H1 (cell line): ENCODE measurements around the gene TANC1. TPM values are rescaled to one million over a fixed set of nuclear protein-coding genes. Genes with fewer than 3 reads are reported as not detected.

Experiments
- CTCF ChIA-PET: fragments of 300-600 bp; sonication (Branson Sonifier 250); formaldehyde crosslinking; loops from one replicate; lab custom pipeline; 2021; ENCODE audit not compliant: partially characterized antibody; lab: Charles Lee
- POLR2A ChIA-PET: fragments of 300-600 bp; sonication (Branson Sonifier 250); formaldehyde crosslinking; loops from one replicate; lab custom pipeline; 2021; ENCODE audit warnings: inconsistent platforms; ENCODE audit not compliant: partially characterized antibody; lab: Charles Lee
- DNase-seq, 2 experiments: peaks; one replicate each; pipeline versions ENCODE4 v3.0.0 to v3.0.0-alpha.2; 2010 to 2022; ENCODE audit warnings: low spot score in 2 of 2, low read depth in 1 of 2, mixed read lengths in 1 of 2
- FAIRE-seq: peaks from 2 replicates; lab custom pipeline; 2011; peaks lifted over from hg19 to GRCh38; lab: Jason Lieb, UNC
- H2AFZ ChIP-seq: 2 replicates; pipeline ENCODE4 v1.8.1; 2012; ENCODE audit warnings: low read length, inconsistent platforms
- H2AK5ac ChIP-seq: 2 replicates; pipeline ENCODE4 v1.6.1; 2013; ENCODE audit warnings: low read depth, low read length
- H2BK120ac ChIP-seq: replicated peaks from 2 replicates; pipeline ENCODE3; 2013; ENCODE audit warnings: low read depth, low read length, inconsistent platforms
- H2BK12ac ChIP-seq: 2 replicates; pipeline ENCODE4 v1.6.1; 2013; ENCODE audit warnings: low read depth, low read length
- H2BK15ac ChIP-seq: 2 replicates; pipeline ENCODE4 v1.6.1; 2013; ENCODE audit warnings: low read length
- H2BK20ac ChIP-seq: 2 replicates; pipeline ENCODE4 v1.6.1; 2013; ENCODE audit warnings: low read length
- H2BK5ac ChIP-seq: 2 replicates; pipeline ENCODE4 v1.6.1; 2013; ENCODE audit warnings: low read depth, low read length
- H3K14ac ChIP-seq: 2 replicates; pipeline ENCODE4 v1.6.1; 2013; ENCODE audit warnings: inconsistent platforms; ENCODE audit not compliant: insufficient read length
- H3K18ac ChIP-seq: 2 replicates; pipeline ENCODE4 v1.6.1; 2013; ENCODE audit warnings: low read length; ENCODE audit errors: extremely low read depth
- H3K23ac ChIP-seq: 2 replicates; pipeline ENCODE4 v1.6.1; 2013; ENCODE audit warnings: inconsistent platforms; ENCODE audit not compliant: insufficient read length
- H3K23me2 ChIP-seq: 2 replicates; pipeline ENCODE4 v1.6.1; 2013; ENCODE audit warnings: low read depth, low read length
- H3K27ac ChIP-seq: 2 replicates; pipeline ENCODE4 v1.6.1; 2011; ENCODE audit warnings: low read depth, low read length, inconsistent platforms
- H3K27me3 ChIP-seq, 4 experiments: replicated peaks in 1 of 4; 1 replicate in 1 of 4; 2 replicates in 3 of 4; pipeline versions ENCODE4 v1.6.1 to v1.8.1; 2011 to 2013; ENCODE audit warnings: low read length in 3 of 4, mild to moderate bottlenecking in 3 of 4, inconsistent platforms in 2 of 4, mixed read lengths in 2 of 4, moderate library complexity in 1 of 4; ENCODE audit not compliant: control insufficient read depth in 3 of 4, insufficient read depth in 3 of 4; ENCODE audit errors: extremely low read depth in 1 of 4
- H3K36me3 ChIP-seq, 4 experiments: 2 replicates each; pipeline versions ENCODE4 v1.6.1 to v1.8.1; 2011 to 2013; ENCODE audit warnings: mild to moderate bottlenecking in 4 of 4, low read length in 3 of 4, moderate library complexity in 2 of 4, control low read depth in 1 of 4, inconsistent platforms in 1 of 4; ENCODE audit not compliant: insufficient read depth in 4 of 4, control insufficient read depth in 2 of 4
- H3K4ac ChIP-seq: replicated peaks from 2 replicates; pipeline ENCODE3; 2013; ENCODE audit warnings: low read length, low read depth, mixed read lengths, inconsistent platforms; ENCODE audit not compliant: insufficient read length
- H3K4me1 ChIP-seq, 4 experiments: replicated peaks in 1 of 4; 1 replicate in 1 of 4; 2 replicates in 3 of 4; pipeline versions ENCODE4 v1.6.1 to v1.8.1; 2011 to 2013; ENCODE audit warnings: low read length in 3 of 4, inconsistent platforms in 2 of 4, mixed read lengths in 1 of 4; ENCODE audit not compliant: insufficient read depth in 4 of 4, control insufficient read depth in 3 of 4
- H3K4me2 ChIP-seq, 2 experiments: 2 replicates each; pipeline versions ENCODE4 v1.6.1 to v1.8.1; 2011 to 2013; ENCODE audit warnings: low read depth in 2 of 2, low read length in 2 of 2, control low read depth in 1 of 2, inconsistent platforms in 1 of 2, mild to moderate bottlenecking in 1 of 2; ENCODE audit not compliant: insufficient read depth in 1 of 2
- H3K4me3 ChIP-seq, 4 experiments: fragments of 200-600, 300-600 bp in 1 of 4; sonication (generic), shearing (Covaris generic), sonication (Bioruptor Twin) in 1 of 4; 2 replicates each; pipeline versions ENCODE4 v1.5.1 to v1.8.1; 2011 to 2016; ENCODE audit warnings: low read length in 4 of 4, low read depth in 3 of 4, control low read depth in 2 of 4, inconsistent platforms in 2 of 4, mild to moderate bottlenecking in 2 of 4, mixed read lengths in 1 of 4, moderate library complexity in 1 of 4; ENCODE audit not compliant: insufficient read depth in 2 of 4; ENCODE audit errors: extremely low read depth in 1 of 4
- H3K56ac ChIP-seq: replicated peaks from 2 replicates; pipeline ENCODE3; 2013; ENCODE audit warnings: low read depth, mild to moderate bottlenecking, mixed read lengths, low read length, inconsistent platforms; ENCODE audit not compliant: insufficient read length
- H3K79me1 ChIP-seq: 2 replicates; pipeline ENCODE4 v1.6.1; 2013; ENCODE audit warnings: low read depth, low read length, control low read depth
- H3K79me2 ChIP-seq, 2 experiments: 2 replicates each; pipeline versions ENCODE4 v1.6.1 to v1.8.1; 2012 to 2013; ENCODE audit warnings: low read length in 2 of 2, mild to moderate bottlenecking in 2 of 2, inconsistent platforms in 1 of 2; ENCODE audit not compliant: insufficient read depth in 2 of 2, control insufficient read depth in 1 of 2
- H3K9ac ChIP-seq, 4 experiments: replicated peaks in 1 of 4; 1 replicate in 1 of 4; 2 replicates in 3 of 4; pipeline versions ENCODE4 v1.6.1 to v1.8.1; 2011 to 2013; ENCODE audit warnings: low read depth in 3 of 4, low read length in 3 of 4, control low read depth in 2 of 4, mild to moderate bottlenecking in 2 of 4, moderate library complexity in 2 of 4, inconsistent platforms in 1 of 4; ENCODE audit errors: extremely low read depth in 1 of 4
- H3K9me3 ChIP-seq, 2 experiments: 2 replicates each; pipeline versions ENCODE4 v1.6.1 to v1.8.1; 2012 to 2013; ENCODE audit warnings: mild to moderate bottlenecking in 2 of 2, moderate library complexity in 2 of 2, control low read depth in 1 of 2, inconsistent platforms in 1 of 2, low read depth in 1 of 2, low read length in 1 of 2, mixed read lengths in 1 of 2; ENCODE audit not compliant: insufficient read depth in 2 of 2
- H4K20me1 ChIP-seq, 2 experiments: replicated peaks in 1 of 2; 2 replicates each; pipeline versions ENCODE3 to v1.8.1; 2011 to 2013; ENCODE audit warnings: inconsistent platforms in 2 of 2, low read length in 2 of 2, mild to moderate bottlenecking in 1 of 2; ENCODE audit not compliant: insufficient read depth in 2 of 2, control insufficient read depth in 1 of 2
- H4K5ac ChIP-seq: 2 replicates; pipeline ENCODE4 v1.6.1; 2013; ENCODE audit warnings: low read length, low read depth, mixed read lengths, inconsistent platforms; ENCODE audit not compliant: insufficient read length
- H4K8ac ChIP-seq: 2 replicates; pipeline ENCODE4 v1.8.0; 2013; ENCODE audit warnings: mild to moderate bottlenecking, moderate library complexity, low read length, inconsistent platforms; ENCODE audit not compliant: insufficient read depth; ENCODE audit errors: extremely low read depth
- H4K91ac ChIP-seq: replicated peaks from 2 replicates; pipeline ENCODE3; 2013; ENCODE audit warnings: low read length, mixed read lengths, inconsistent platforms; ENCODE audit not compliant: insufficient read length
- ASH2L ChIP-seq: fragments of 200-600, 300-600 bp; sonication (generic); IDR thresholded peaks from one replicate; pipeline ENCODE4 v1.7.1; 2017; ENCODE audit warnings: low read length
- CEBPB ChIP-seq: IDR thresholded peaks from 2 replicates; pipeline ENCODE4 v1.6.1; 2012; ENCODE audit warnings: low read depth, low read length
- EZH2 ChIP-seq: fragments of 200-600 bp; sonication (generic); IDR thresholded peaks from 2 replicates; pipeline ENCODE4 v1.7.1; 2012; ENCODE audit warnings: low read depth, mild to moderate bottlenecking, moderate library complexity, low read length, inconsistent platforms; ENCODE audit not compliant: severe bottlenecking
- FOSL1 ChIP-seq: IDR thresholded peaks from 2 replicates; pipeline ENCODE4 v1.6.1; 2011; ENCODE audit warnings: mild to moderate bottlenecking, low read depth, low read length, moderate library complexity; ENCODE audit not compliant: insufficient read depth
- HDAC6 ChIP-seq: IDR thresholded peaks from one replicate; pipeline ENCODE4 v1.7.1; 2012; ENCODE audit warnings: low read depth, mild to moderate bottlenecking, inconsistent platforms, low read length, moderate library complexity
- JUN ChIP-seq: IDR thresholded peaks from 2 replicates; pipeline ENCODE4 v1.6.1; 2011; ENCODE audit warnings: low read depth, mild to moderate bottlenecking, improper control_type of control experiment, low read length
- KDM1A ChIP-seq: fragments of 200-600, 300-600 bp; sonication (generic); IDR thresholded peaks from 2 replicates; pipeline ENCODE4 v1.7.1; 2016; ENCODE audit warnings: mild to moderate bottlenecking, low read length, borderline replicate concordance
- KDM5A ChIP-seq: fragments of 200-600 bp; IDR thresholded peaks from 2 replicates; pipeline ENCODE4 v1.7.1; 2012; ENCODE audit warnings: mild to moderate bottlenecking, low read length, inconsistent platforms, mixed read lengths
- MAFK ChIP-seq: IDR thresholded peaks from 2 replicates; pipeline ENCODE4 v1.6.1; 2012; ENCODE audit warnings: low read depth, mild to moderate bottlenecking, improper control_type of control experiment, low read length
- POU5F1 ChIP-seq: IDR thresholded peaks from 2 replicates; pipeline ENCODE4 v1.6.1; 2011; ENCODE audit warnings: low read depth, mild to moderate bottlenecking, low read length, moderate library complexity
- RBBP5 ChIP-seq: IDR thresholded peaks from 2 replicates; pipeline ENCODE4 v1.7.1; 2012; ENCODE audit warnings: low read depth, mild to moderate bottlenecking, inconsistent platforms, low read length, moderate library complexity, borderline replicate concordance
- RFX5 ChIP-seq: IDR thresholded peaks from 2 replicates; pipeline ENCODE4 v1.6.1; 2011; ENCODE audit warnings: low read depth, low read length, improper control_type of control experiment, borderline replicate concordance
- SIX5 ChIP-seq: IDR thresholded peaks from 2 replicates; pipeline ENCODE4 v1.6.1; 2011; ENCODE audit warnings: mild to moderate bottlenecking, low read depth, low read length
- TBP ChIP-seq: IDR thresholded peaks from 2 replicates; pipeline ENCODE4 v1.6.1; 2011; ENCODE audit warnings: low read depth, low read length, improper control_type of control experiment
- WGBS, 2 experiments: shearing (Covaris generic) in 1 of 2; methylation state at CpG; one replicate each; pipeline versions ENCODE4 v1.1.6 to v1.1.7; 2013 to 2015; ENCODE audit warnings: low lambda C conversion rate in 2 of 2, mixed read lengths in 2 of 2, inconsistent platforms in 1 of 2, low coverage in 1 of 2, missing lambda C conversion rate in 1 of 2; ENCODE audit not compliant: insufficient replicate concordance in 2 of 2, insufficient coverage in 1 of 2, insufficient read length in 1 of 2; ENCODE audit errors: extremely low coverage in 1 of 2, missing lambda C conversion rate in 1 of 2; 5-methylcytosine and 5-hydroxymethylcytosine counted together
- polyA plus RNA-seq, 7 experiments: library from polyadenylated mRNA; depleted of rRNA in 3 of 7; stranded (reverse) in 5 of 7; unstranded in 2 of 7; fragments of >200 nt in 5 of 7; fragments of 200-250 nt in 2 of 7; gene quantifications; 1 replicate in 5 of 7; 2 replicates in 1 of 7; 4 replicates in 1 of 7; pipeline versions ENCODE4 v1.2.1 to v1.2.3, GENCODE V29; 2011 to 2013; ENCODE audit warnings: missing spikeins in 2 of 7, mixed read lengths in 2 of 7
- total RNA-seq: library from RNA; stranded (reverse); fragmentation: NEBNext Ultra II Directional; extraction: Animal tissue kit (Norgen Biotek cat#: 25700); gene quantifications from 2 replicates; pipeline ENCODE4 v1.2.1, GENCODE V29; 2021

Gene TANC1
- total and polyA plus RNA-seq, 2 of the 8 experiments (the other 6 are each of a cell fraction or from before 2014, with no cell fraction given) = 4.1 to 7.6 TPM

- no peak overlapping the region for H2BK15ac ChIP-seq
- H2BK12ac ChIP-seq = no peak overlapping the region
- H4K5ac ChIP-seq = no peak overlapping the region
- POLR2A ChIA-PET = no interaction called here
- H4K91ac ChIP-seq = no peak overlapping the region
- no peaks in the 10 kb centered on the region for H3K9me3 ChIP-seq
- H3K4me2 ChIP-seq = no peak overlapping the region
- FAIRE-seq (no peak), DNase-seq (no peak)
- no peak overlapping the region for H3K4ac ChIP-seq
- H3K14ac ChIP-seq = no peak overlapping the region
- H3K4me3 ChIP-seq = no peak overlapping the region
- H3K23ac ChIP-seq = no peak overlapping the region
- no peaks in the 10 kb centered on the region for H3K36me3 ChIP-seq
- H2AFZ ChIP-seq = no peak overlapping the region
- CTCF ChIA-PET = interaction anchor here (0.9 to 1.4 kb wide), 5 partner anchors 10 to 305 kb away, joined by 3 to 4 read pairs (median 3); no protein-coding TSS in a partner anchor
- no peak overlapping the region for H3K56ac ChIP-seq
- no peak overlapping the region for H3K18ac ChIP-seq
- H2BK120ac ChIP-seq = no peak overlapping the region
- 91% methylated on average over 9 of the region's 9 CpGs; no CpG with 5 or more reads in 1 of the 2 experiments for WGBS, 2 experiments
- no peaks in the 10 kb centered on the region for H4K20me1 ChIP-seq
- H3K27ac ChIP-seq = no peak overlapping the region
- H3K79me2 ChIP-seq = no peaks in the 10 kb centered on the region
- no peaks in the 10 kb centered on the region for H3K23me2 ChIP-seq
- no peaks in the 10 kb centered on the region for H3K79me1 ChIP-seq
- H2AK5ac ChIP-seq = no peak overlapping the region
- no peak overlapping the region for H2BK20ac ChIP-seq
- H3K9ac ChIP-seq = no peak overlapping the region
- no peaks in the 10 kb centered on the region for H3K4me1 ChIP-seq
- no peak overlapping the region for H4K8ac ChIP-seq
- no peak overlapping the region; the same call in 1 of the 2 replicates for H2BK5ac ChIP-seq
- no peaks in the 10 kb centered on the region for H3K27me3 ChIP-seq
- TF ChIP-seq POU5F1 = no peak
- no peak for TF ChIP-seq HDAC6
- TF ChIP-seq KDM5A = no peak
- no peak for TF ChIP-seq SIX5
- TF ChIP-seq EZH2 = no peak
- no peak for TF ChIP-seq MAFK
- no peak for TF ChIP-seq FOSL1
- TF ChIP-seq CEBPB = no peak
- no peak for TF ChIP-seq RFX5
- TF ChIP-seq JUN = no peak
- TF ChIP-seq ASH2L = no peak
- TF ChIP-seq TBP = no peak
- no peak for TF ChIP-seq RBBP5
- no peak for TF ChIP-seq KDM1A
These were observed 206.3 kb downstream of the TANC1 start for GRCh38 chr2:159174759-159175158.
